Measurements from ENCODE around the gene C1orf159.
"Not testable (repeated sequence)": the region's sequence is repeated elsewhere in the genome, so short reads cannot be mapped to it uniquely, and the experiment has no call there.

C1orf159 gene

DNA sequence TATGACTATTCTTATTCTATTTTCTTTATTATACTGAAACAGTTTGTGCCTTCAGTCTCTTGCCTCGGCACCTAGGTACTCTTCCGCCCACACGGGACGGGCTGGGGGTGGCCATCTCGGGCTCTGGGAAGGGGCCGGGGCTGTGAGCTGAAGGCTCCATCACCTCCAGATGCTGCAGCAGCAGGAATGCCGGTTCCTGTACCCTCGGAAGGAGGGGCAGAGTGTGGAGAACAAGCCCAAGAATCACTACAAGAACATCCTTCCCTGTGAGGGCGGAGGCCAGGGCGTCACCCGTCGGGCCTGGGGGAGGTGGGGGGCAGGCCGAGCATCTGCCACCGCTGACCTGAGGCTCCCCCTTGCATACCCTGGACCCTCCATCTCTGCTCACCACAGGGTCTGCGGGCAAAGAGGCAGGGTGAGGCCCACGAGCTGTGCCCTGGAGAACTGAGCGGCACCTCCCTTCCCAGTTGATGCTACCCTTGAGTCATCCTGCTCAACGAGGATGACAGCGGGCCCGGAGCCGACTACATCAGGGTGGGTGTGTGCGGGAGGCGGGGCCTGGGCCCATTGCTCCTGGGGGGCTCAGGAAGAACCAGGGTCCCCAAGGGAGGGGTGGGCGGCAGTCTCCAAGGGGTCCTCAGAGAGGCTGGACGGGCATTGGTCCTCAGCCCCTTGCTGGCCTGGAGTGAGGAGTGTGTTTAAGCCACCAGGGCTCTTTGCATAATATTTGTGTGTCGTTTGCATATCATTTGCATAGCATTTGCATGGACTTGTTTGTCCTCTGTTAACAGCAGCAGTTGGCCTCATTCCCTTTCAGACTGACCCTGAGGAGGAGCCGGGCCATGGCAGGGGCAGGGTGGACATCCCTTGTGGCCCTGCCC, 49.2 kb downstream of the C1orf159 start:
- no peak overlapping the region for H3K4me3 ChIP-seq (replicated peaks; ENCODE audit: low read depth, low read length)
- DNase-seq (ENCODE audit: low read depth): no peak
- TF ChIP-seq CTCF (IDR thresholded peaks at IDR 0.05; ENCODE audit: low read length, missing control alignments): no peak

DNA sequence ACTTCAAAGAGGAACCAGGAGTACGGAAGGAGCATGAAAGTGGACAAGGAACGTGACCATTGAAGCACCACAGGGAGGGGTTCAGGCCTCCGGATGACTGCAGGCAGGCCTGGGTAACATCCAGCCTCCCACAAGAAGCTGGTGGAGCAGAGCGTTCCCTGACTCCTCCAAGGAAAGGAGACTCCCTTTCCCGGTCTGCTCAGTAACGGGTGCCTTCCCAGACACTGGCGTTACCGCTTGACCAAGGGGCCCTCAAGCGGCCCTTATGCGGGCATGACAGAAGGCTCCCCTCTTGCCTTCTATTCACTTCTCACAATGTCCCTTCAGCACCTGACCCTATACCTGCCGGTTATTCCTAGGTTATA, 50.0 kb downstream of the C1orf159 start:
- not testable (repeated sequence) for H3K4me3 ChIP-seq (replicated peaks; ENCODE audit: low read depth, low read length); DNase-seq (ENCODE audit: low read depth)

GRCh38 chr1:1065265-1065939, 50.5 kb downstream of the C1orf159 start:
- no peak overlapping the region for H3K4me3 ChIP-seq (replicated peaks; ENCODE audit: low read depth, low read length)
- no peak for DNase-seq (ENCODE audit: low read depth)
- no peak for TF ChIP-seq CTCF (IDR thresholded peaks at IDR 0.05; ENCODE audit: low read length, missing control alignments)

DNA sequence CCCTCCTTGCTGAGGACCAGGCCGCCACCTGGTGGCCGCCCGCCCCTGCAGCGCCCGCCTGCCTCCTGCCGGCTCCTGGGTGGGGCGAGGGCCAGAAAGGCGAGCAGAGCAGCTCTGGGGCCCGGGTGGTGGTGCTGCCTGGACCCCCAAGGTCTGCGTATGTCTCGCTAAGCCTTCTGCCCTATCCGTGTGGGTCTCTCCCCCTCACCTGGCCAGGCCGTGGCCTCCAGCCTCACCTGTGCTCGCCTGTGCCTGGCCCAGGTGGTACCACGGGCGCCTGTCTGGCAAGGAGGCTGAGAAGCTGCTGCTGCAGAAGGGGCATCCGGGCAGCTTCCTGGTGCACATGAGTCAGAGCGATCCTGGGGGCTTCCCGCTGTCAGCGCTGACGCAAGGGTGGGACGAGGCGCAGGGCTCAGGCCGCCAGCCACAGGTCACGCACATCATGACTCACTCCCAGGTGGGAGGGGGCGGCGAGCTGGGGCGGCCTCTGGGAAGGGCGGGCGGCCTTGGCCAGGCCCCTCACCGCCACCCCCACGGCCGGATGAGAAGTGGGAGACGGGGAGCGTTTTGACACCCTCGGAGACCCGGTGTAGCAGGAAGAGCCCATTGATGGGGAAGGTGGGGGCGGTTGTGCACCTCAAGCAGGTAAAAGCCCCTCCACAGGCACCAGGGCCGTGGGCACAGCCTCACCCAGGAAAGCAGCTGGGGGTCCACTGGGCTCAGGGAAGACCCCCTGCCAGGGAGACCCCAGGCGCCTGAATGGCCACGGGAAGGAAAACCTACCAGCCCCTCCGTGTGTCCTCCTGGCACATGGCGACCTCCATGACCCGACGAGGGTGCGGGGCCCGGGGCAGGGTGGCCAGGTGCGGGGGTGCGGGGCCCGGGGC, 51.7 kb downstream of the C1orf159 start:
- peak; percentile 58 for TF ChIP-seq CTCF (IDR thresholded peaks at IDR 0.05; ENCODE audit: low read length, missing control alignments)
- H3K4me3 ChIP-seq (replicated peaks; ENCODE audit: low read depth, low read length): no peak overlapping the region
- DNase-seq (ENCODE audit: low read depth): peak; percentile 83

GRCh38 chr1:1063261-1063944, 52.5 kb downstream of the C1orf159 start:
- TF ChIP-seq CTCF (IDR thresholded peaks at IDR 0.05; ENCODE audit: low read length, missing control alignments): no peak
- no peak for DNase-seq (ENCODE audit: low read depth)
- H3K4me3 ChIP-seq (replicated peaks; ENCODE audit: low read depth, low read length): no peak overlapping the region

- DNase-seq (ENCODE audit: low read depth): peak; percentile 18
- H3K4me3 ChIP-seq (replicated peaks; ENCODE audit: low read depth, low read length): no peak overlapping the region
- TF ChIP-seq CTCF (IDR thresholded peaks at IDR 0.05; ENCODE audit: low read length, missing control alignments): no peak
Measured at GRCh38 chr1:1062348-1063163, 53.3 kb downstream of the C1orf159 start.

All from fibroblast of pulmonary artery (primary cell).